GM19099 (cell line): ENCODE data around the gene KRTAP5-10.

ENCODE experiments used
- POLR2A ChIP-seq: IDR thresholded peaks from 3 replicates; pipeline ENCODE4 v1.6.1; 2011; ENCODE audit warnings: low read depth; ENCODE audit not compliant: insufficient read length; ENCODE audit errors: extremely low read depth

KRTAP5-10 gene

DNA sequence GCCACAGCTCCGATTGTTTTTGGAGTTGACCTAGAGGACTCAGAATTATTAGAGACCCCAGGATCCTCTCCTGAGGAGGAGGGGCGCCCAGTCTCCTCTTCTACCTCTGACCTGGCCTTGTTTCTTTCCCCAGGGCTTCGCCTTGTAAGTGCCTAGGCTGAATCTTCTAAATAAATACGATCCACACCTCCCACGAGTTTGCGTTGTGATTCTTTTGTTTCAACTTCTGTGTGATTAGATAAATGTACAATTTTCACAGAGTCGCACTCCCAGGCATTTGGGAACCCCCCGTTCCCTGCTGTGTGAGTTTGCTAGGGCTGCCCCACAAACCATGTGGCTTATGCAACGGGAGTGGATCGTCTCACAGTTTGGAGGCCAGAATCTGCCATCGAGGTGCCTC lies 26.3 kb upstream of the KRTAP5-10 start:
- no peak for TF ChIP-seq POLR2A

DNA sequence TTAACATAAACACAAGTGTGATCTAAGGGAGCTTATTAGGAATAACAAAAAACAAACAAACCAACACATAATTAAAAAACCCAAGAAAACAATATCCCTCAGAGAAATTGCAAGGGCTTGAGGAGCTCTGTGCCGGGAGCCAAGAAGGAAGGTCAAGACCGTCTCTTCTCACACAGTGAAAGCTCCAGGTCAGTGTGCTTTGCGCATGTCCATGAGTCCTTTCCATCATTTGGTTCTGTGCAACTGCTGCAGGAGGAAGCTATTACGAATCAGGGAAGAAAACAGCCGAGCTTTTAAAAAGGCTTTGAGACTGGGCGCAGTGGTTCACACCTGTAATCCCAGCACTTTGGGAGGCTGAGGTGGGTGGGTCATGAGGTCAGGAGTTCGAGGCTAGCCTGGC lies 23.0 kb upstream of the KRTAP5-10 start:
- TF ChIP-seq POLR2A, result no peak

DNA sequence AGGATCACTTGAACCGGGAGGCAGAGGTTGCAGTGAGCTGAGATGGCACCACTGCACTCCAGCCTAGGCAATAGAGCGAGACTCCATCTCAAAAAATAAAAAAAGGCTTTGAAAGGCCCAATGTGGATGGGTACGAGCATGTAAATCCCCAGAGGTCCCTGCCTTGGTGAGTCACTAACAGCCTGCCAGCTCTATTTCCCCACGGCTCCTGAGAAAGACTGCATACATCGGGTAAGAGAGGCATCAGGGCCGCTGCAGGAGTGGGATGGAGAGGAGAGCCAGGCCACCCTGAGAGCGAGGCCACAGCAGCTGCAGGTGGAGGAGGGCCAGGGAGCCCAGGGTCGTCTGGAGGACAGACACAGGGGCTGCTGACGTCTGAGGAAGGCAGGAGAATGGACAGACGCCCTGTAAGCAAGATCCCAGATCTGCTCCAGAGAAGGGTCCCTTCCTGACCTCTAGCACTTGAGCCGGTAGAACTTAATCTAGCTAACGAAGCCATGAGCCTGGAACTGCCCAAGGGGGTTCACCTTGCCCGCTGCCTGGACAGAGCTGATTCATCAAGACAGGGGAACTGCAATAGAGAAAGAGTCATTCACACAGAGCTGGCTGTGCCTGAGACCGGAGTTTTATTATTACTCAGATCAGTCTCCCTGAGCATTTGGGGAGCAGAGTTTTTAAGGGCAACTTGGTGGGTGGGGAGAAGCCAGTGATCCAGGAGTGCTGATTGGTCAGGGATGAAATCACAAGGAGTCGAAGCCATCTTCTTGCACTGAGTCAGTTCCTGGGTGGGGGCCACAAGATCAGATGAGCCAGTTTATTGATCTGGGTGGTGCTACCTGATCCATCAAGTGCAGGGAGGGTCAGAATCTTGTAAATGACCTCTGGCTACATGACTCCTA lies 22.2 kb upstream of the KRTAP5-10 start:
- no peak for TF ChIP-seq POLR2A

DNA sequence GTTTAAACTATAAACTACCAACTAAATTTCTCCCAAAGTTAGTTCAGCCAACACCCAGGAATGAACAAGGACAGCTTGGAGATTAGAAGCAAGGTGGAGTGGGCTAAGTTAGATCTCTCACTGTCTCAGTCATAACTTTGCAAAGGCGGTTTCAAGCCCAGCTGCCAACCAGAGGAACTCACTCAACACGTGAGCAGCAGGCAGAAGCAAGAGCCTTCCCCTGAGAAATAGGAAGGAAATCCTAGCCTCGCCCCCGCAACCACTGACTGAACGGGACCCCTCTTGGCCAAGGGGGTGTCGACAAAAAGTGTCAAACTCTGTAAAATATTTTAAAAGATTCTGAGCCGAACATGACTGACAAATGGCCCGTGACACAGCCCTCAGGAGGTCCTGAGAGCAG lies 21.5 kb upstream of the KRTAP5-10 start:
- no peak for TF ChIP-seq POLR2A

DNA sequence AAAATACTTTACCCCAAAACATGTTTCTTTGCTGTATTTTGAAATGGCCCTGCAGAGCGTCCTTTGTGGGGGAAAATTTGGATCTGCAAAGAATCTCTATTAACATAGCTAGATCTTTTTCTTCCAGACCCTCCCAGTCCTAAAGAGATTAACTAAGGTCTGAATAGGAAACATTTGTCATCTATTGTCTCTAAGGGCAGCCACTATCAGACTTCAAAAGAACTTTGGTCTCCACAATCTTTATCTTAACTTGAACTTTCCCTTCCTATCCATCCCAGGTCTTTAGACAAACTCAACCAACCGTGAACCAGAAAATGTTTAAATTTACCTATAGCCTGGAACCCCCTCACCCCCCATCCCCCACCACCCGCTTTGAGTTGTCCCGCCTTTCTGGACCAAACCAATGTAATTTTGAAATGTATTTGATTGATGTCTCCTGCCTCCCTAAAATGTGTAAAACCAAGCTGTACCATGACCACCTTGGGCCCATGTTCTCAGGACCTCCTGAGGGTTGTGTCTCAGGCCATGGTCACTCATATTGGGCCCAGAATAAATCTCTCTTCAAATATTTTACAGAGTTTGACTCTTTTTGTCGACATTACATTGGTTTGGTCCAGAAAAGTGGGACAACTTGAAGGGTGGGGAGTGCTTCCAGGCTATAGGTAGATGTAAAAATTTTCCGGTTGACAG lies 20.7 kb upstream of the KRTAP5-10 start:
- TF ChIP-seq POLR2A, result no peak

DNA sequence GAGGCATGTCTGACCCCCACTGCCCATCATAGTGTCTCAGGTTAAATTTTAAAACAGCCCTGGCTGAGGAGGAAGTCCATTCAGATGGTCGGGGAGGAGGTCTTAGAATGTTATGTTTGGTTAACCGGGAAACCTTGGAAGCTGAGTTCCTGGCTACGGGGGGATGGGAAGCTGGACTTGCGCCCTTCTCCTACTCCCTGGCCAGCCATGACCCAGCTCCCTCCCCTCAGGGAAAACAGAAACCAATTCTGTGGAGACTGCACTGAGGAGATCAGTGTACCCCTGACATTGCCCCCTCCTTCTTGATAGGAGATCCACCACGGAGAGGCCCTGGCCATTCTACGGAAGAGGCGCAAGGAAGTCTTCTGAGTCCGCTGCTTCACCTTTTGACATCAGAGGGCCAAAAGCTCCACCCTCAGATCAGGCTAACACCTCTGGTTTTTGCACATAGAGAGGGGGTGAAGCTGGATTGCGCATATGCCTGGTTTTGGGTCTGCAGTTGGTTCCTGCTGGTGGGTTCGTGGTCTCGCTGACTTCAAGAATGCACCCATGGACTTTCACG lies 19.9 kb upstream of the KRTAP5-10 start:
- TF ChIP-seq POLR2A, result no peak

DNA sequence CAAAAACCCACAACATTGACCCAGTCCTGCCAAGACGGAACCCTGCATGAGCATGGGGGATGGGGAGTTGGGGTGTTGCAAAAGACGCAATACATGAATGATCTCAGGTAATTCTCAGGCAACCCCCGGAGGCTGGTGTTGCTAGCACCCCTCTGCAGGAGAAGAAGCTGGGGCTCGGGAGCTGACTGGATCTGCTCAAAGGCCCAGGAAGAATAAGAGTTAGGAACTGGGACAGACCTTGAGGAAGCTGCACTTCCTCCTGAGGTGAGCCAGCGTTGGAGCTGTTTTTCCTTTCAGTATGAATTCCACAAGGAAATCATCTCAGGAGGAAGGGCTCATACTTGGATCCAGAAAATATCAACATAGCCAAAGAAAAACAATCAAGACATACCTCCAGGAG lies 17.2 kb upstream of the KRTAP5-10 start, which contains the start of gene KRTAP5-9:
KRTAP5-9 (plus strand) TSS at position 301 of the 400 bp plus-strand sequence. CDS start 238 bp downstream, outside the sequence.
- no peak for TF ChIP-seq POLR2A

DNA sequence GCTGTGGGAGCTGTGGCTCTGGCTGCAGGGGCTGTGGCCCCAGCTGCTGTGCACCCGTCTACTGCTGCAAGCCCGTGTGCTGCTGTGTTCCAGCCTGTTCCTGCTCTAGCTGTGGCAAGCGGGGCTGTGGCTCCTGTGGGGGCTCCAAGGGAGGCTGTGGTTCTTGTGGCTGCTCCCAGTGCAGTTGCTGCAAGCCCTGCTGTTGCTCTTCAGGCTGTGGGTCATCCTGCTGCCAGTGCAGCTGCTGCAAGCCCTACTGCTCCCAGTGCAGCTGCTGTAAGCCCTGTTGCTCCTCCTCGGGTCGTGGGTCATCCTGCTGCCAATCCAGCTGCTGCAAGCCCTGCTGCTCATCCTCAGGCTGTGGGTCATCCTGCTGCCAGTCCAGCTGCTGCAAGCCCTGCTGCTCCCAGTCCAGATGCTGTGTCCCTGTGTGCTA lies 16.6 kb upstream of the KRTAP5-10 start:
- no peak for TF ChIP-seq POLR2A

DNA sequence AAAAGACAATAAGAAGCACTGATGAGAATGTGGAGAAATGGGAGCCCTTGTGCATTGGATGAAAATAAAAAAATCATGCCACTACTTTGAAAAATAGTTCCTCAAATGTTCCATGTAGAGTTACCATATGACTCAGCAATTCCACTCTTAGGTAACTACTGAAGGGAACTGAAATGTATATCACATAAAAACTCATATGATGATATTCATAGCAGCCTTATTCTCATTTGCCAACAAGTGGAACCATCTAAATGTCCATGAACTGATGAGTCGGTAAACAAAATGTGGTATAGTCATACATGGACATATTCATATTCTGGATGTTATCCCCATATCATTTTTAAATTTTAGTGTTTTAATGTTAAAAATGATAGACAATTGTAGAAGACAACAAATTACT lies 13.7 kb upstream of the KRTAP5-10 start:
- no peak for TF ChIP-seq POLR2A

DNA sequence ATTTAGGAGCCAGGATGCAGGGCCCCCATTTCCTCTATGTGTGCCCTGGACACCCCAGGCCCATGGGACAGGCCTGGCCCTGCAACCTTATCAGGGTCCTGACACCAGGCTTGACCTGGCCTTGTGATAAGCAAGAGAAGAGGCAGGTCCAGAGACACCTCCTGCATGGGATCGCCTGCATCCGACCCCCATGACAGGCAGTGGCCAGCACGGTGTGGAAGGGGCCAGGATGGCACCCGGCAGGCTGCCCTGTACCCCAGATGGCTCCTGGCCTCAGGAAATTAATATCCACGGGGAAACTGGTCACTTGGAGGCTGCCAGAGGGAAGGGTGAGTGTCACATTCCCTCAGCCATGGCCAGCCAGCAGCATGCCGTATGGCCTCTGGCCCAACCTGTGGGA lies 10.4 kb upstream of the KRTAP5-10 start:
- no peak for TF ChIP-seq POLR2A

DNA sequence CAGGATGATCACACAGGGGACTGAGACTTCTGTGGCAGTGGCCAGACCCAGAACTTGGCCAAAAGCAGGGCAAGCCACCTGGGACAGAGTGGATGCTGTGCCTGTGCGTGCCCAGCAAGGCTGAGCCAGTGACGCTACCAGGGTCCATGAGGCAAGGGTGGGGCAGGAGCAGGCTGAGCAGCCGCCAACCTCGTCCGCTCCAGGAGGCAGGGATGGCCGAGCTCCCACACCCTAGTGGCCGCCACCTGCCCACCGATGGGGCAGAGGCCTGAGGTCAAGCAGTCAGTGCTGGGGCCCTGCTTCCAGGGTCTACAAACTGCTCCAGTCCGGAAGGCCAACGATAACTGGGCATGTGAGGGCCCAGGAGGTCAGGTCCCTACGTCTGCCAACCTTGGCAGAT lies 9.9 kb upstream of the KRTAP5-10 start:
- TF ChIP-seq POLR2A, result no peak

DNA sequence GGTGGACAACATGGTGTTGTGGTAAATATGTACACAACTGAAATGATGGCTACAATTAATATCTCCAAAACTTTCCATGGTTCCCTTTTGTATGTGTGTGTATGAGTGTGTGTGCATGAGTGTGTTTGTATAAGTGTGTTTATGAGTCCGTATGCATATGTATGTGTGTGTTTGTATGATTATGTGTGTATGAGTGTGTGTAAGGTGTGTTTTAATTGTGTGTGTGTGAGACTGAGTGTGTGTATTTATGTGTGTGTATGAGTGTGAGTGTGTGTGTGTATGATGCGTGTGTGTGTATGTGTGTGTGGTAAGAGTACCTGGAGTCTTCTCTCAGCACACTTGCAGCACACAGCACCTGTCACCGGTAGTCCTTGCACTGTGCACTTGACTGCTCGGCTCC lies 9.3 kb upstream of the KRTAP5-10 start:
- no peak for TF ChIP-seq POLR2A

DNA sequence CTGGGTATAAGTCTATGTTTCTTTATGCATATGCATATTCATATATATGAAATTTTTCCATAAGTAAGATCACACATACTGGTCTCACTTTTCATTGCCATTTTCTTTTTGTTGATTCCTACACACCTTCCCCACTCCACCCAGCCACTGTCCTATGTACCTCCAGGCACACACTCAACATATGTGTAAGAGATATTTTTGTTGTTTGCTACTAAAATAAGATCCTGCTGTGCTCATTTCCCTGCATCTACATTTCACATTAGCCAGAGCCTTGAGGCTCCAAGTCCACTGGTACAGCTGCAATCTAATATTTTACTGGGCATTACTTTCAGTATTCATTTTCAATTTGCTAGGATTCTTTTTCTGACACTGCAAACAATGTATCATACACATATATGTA lies 8.1 kb upstream of the KRTAP5-10 start:
- TF ChIP-seq POLR2A, result no peak

DNA sequence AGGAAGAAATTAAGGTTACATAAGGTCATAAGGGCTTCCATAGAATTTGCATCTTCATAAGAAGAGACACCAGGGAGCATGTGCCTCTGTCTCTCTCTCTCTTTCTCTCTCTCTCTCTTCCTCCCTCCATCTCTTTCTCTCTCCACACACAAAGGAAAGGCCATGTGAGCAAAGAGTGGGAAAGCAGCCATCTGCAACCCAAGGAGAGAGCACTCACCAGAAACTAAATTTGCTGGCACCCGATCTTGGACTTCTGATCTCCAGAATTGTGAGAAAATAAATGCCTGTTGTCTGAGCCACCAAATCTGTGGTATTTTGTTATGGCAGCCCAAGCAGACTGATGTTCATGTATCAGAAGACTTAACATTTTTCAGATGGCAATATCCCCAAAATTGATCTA lies 6.4 kb upstream of the KRTAP5-10 start:
- no peak for TF ChIP-seq POLR2A

DNA sequence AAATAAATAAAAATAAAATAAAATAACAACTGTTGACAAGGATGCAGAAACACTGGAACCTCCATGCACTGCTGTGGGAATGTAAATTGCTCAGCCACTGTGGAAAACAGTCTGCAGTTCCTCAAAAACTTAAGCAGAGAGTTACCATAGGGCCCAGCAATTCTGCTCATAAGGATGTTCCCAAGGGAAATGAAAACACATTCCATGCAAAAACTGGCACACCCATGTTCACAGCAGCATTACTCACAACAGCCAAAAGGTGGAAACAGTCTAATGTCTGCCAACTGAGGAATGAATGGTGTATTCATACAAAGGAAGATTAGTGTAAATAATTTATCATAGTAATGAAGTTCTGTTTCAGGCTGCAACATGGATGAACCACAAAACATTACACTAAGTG lies 3.2 kb upstream of the KRTAP5-10 start:
- TF ChIP-seq POLR2A, result no peak

DNA sequence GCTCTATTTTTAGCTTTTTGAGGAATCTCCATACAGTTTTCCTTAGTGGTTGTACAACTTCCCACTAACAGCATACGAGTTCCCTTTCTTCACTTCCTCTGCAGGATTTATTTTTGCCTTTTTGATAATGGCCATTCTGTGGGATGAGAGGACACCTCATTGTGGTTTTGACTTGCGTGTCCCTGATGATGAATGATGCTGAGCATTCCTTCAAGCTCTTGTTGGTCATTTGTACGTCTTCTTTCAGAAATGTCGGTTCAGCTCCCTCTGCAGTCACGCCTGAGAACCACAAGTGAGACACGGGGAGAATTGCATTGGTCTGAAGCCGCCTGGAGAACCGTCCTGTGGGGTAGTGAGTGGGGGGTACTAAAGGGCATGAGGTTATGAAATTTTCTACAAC lies 2.0 kb upstream of the KRTAP5-10 start:
- TF ChIP-seq POLR2A, result no peak

DNA sequence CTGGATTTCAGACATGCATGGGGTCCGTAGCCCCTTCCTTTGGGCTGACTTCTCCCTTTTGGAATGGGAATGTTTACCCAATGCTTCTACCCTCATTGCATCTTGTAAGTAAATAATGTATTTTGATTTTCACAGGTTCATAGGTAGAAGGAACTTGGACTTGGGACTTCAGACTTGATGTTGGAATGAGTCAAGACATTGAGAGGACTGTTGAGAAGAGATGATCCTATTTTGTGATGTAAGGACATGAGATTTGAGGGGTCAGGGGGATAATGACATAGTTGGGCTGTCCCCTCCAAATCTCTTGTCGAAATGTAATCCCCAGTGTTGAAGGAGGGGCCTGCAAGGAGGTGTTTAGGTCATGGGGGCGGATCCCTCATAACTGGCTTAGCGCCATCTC lies 933 bp upstream of the KRTAP5-10 start:
- TF ChIP-seq POLR2A, result no peak
